Epithelial cell of prostate (primary cell): ENCODE results near the gene KRTAP2-4.
"Not testable (repeated sequence)": the region's sequence is repeated elsewhere in the genome, so short reads cannot be mapped to it uniquely, and the experiment has no call there.

Experiments
- DNase-seq: peaks from one replicate; pipeline ENCODE4 v3.0.0-alpha.2; 2011; ENCODE audit warnings: low read depth, low spot score
- H3K27ac ChIP-seq: fragments of 450-650 bp; 2 replicates; pipeline ENCODE4 v1.5.1; 2017; ENCODE audit warnings: mild to moderate bottlenecking

KRTAP2-4 gene

GRCh38 chr17:41065829-41066624 is at the start of gene KRTAP2-4:
Gene KRTAP2-4 (minus strand): TSS chr17:41065879. CDS start chr17:41065845, 34 bp downstream.
- peak; percentile 81 for DNase-seq
- H3K27ac ChIP-seq = peak within 1 kb of the TSS; percentile 7

GRCh38 chr17:41111151-41111885 is 45.6 kb upstream of the KRTAP2-4 start:
- H3K27ac ChIP-seq = no peak overlapping the region
- DNase-seq = no peak

- not testable (repeated sequence) for H3K27ac ChIP-seq, DNase-seq
Measured at GRCh38 chr17:41108728-41109386, 43.2 kb upstream of the KRTAP2-4 start.

GRCh38 chr17:41107941-41108450 is 42.3 kb upstream of the KRTAP2-4 start:
- DNase-seq = no peak
- no peak overlapping the region for H3K27ac ChIP-seq

GRCh38 chr17:41105347-41105746 is 39.7 kb upstream of the KRTAP2-4 start, which contains the start of gene KRTAP4-9:
Gene KRTAP4-9 (plus strand): TSS chr17:41105389. CDS start chr17:41105389, 0 bp downstream.
- H3K27ac ChIP-seq = not testable (repeated sequence)

GRCh38 chr17:41104386-41105038 is 38.8 kb upstream of the KRTAP2-4 start:
- not testable (repeated sequence) for DNase-seq, H3K27ac ChIP-seq

More at GRCh38 chr17:41105347-41105746, 39.7 kb upstream of the KRTAP2-4 start, which contains the start of gene KRTAP4-9:
- not testable (repeated sequence) for DNase-seq

GRCh38 chr17:41103896-41104295 is 38.2 kb upstream of the KRTAP2-4 start:
- no peak overlapping the region for H3K27ac ChIP-seq
- DNase-seq = no peak

GRCh38 chr17:41101586-41102259 is 36.0 kb upstream of the KRTAP2-4 start, which contains the start of gene KRTAP4-16:
Gene KRTAP4-16 (minus strand): TSS chr17:41102209. CDS start chr17:41102209, 0 bp downstream.
- DNase-seq = no peak
- no peak within 1 kb of the TSS for H3K27ac ChIP-seq

- peak; percentile 58 for DNase-seq
Measured at GRCh38 chr17:41099682-41100480, 34.2 kb upstream of the KRTAP2-4 start.

GRCh38 chr17:41098481-41098880 is 32.8 kb upstream of the KRTAP2-4 start:
- peak; percentile 36 for DNase-seq
- peak overlapping the region; percentile 40 for H3K27ac ChIP-seq

More at GRCh38 chr17:41099682-41100480, 34.2 kb upstream of the KRTAP2-4 start:
- H3K27ac ChIP-seq = peak overlapping the region; percentile 40

- peak within 1 kb of the TSS; percentile 40 for H3K27ac ChIP-seq
- no peak for DNase-seq
Measured at GRCh38 chr17:41098042-41098441, 32.4 kb upstream of the KRTAP2-4 start, which contains the start of gene KRTAP4-8. Gene KRTAP4-8 (minus strand): TSS chr17:41098142. CDS start chr17:41098084, 58 bp downstream.

- DNase-seq = no peak
- H3K27ac ChIP-seq = no peak overlapping the region
Measured at GRCh38 chr17:41096055-41096454, 30.4 kb upstream of the KRTAP2-4 start.

- H3K27ac ChIP-seq, DNase-seq: not testable (repeated sequence)
Measured at GRCh38 chr17:41088760-41089352, 23.2 kb upstream of the KRTAP2-4 start.

- DNase-seq = not testable (repeated sequence)
- H3K27ac ChIP-seq = peak within 1 kb of the TSS; percentile 27
Measured at GRCh38 chr17:41084100-41084856, 18.6 kb upstream of the KRTAP2-4 start, which contains the start of gene KRTAP4-7. Gene KRTAP4-7 (plus strand): TSS chr17:41084150. CDS start chr17:41084207, 57 bp downstream.

GRCh38 chr17:41083427-41083826 is 17.7 kb upstream of the KRTAP2-4 start:
- not testable (repeated sequence) for H3K27ac ChIP-seq, DNase-seq

GRCh38 chr17:41082626-41083025 is 16.9 kb upstream of the KRTAP2-4 start:
- DNase-seq = peak; percentile 49
- H3K27ac ChIP-seq = peak overlapping the region; percentile 27

- no peak for DNase-seq
Measured at GRCh38 chr17:41076788-41077187, 11.1 kb upstream of the KRTAP2-4 start.

More at GRCh38 chr17:41076788-41077187, 11.1 kb upstream of the KRTAP2-4 start:
- H3K27ac ChIP-seq = no peak overlapping the region
